Left kidney (tissue), 2 donors: ENCODE data around the gene FLACC1. TPM values are rescaled to one million over a fixed set of nuclear protein-coding genes. Genes with fewer than 3 reads are reported as not detected.

Experiments
- DNase-seq: peaks from one replicate; pipeline ENCODE4 v3.0.0-alpha.2; 2013
- polyA plus RNA-seq: library from polyadenylated mRNA; unstranded; fragments of 120-200 nt; gene quantifications from one replicate; pipeline ENCODE4 v1.2.1, GENCODE V29; 2013; ENCODE audit not compliant: insufficient read length

The FLACC1 gene
- polyA plus RNA-seq, 1 donor, result 3.1 TPM

DNA sequence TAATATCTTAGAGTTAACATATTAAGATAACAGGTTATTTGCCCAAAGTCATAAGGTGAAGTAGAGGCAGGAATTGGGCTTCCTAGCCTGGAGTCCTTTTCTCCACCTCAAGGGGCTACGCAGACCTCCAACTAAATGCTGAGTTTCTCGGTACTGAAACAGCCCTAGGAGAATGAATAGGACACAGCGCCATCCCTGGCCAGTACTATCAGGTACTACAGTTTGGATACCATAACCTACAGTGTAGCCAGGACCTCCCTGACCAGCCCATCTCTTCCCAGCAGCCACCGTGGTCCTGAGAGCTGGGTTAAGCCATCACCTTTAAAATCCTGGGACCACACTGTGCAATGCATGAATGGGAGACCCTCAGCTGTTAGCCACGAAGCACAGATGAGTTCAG, 81.2 kb downstream of the FLACC1 start:
- no peak for DNase-seq

DNA sequence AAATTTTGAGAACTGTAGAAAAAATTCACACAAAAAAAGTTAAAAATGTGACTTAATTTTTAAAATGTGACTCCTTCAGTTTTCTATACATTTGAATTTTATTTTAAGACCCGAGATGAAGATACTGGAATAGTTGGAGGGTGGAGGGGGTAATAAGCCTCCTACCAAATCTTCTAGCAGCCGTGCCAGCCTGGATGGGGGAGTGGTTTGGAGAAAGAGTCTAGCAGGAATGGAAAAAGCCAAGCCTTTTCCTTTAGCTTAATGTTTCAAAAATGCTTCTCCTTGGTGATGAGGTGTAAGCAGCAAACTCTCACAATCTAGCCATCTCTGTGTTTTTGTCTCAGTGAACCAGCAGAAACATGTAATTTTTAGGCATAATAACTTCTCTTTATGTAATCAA, 82.1 kb downstream of the FLACC1 start:
- DNase-seq, result no peak

DNA sequence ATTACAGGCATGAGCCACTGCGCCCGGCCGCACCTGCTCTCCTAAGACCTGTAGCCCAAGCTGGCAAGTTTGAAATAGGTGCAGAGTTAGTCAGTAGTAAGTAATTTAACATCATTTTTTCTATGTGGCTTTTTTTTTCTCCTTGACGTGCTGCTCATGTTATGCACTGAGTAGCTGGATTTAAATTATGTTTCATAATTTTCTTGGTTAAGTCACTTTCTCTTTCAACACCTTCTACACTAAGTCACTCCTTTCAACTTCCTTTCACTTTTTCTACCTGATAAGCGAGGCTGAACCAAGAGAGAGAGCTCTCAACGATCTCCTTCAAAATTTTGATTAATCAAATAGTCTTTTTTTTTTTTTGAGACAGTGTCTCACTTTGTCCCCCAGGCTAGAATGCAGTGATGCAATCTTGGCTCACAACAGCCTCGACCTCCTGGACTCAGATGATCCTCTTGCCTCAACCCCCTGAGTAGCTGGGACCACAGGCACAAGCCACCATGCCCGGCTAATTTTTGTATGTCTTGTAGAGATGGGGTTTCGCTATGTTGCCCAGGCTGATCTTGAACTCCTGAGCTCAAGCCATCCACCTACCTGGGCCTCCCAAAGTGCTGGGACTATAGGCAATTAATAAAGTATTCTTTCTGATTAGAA, 83.7 kb downstream of the FLACC1 start:
- DNase-seq, result no peak

DNA sequence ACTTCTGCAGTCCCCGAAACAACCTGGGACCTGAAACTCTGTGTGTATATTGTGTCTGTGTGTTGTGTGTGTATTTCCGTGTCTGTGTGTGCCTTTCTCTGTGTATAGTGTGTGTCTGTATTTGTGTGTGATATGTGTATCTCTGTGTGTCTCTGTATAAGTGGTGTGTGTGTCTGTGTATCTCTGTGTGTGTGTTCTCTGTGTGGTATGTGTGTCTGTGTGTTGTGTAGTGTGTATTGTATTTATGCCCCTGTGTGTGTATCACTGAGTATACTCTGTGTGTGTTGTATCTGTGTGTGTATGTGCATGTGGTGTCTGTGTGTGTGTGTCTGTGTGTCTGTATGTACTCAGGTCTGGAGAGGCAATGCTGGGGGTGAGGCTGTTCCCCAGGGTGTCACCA, 85.2 kb downstream of the FLACC1 start:
- no peak for DNase-seq

DNA sequence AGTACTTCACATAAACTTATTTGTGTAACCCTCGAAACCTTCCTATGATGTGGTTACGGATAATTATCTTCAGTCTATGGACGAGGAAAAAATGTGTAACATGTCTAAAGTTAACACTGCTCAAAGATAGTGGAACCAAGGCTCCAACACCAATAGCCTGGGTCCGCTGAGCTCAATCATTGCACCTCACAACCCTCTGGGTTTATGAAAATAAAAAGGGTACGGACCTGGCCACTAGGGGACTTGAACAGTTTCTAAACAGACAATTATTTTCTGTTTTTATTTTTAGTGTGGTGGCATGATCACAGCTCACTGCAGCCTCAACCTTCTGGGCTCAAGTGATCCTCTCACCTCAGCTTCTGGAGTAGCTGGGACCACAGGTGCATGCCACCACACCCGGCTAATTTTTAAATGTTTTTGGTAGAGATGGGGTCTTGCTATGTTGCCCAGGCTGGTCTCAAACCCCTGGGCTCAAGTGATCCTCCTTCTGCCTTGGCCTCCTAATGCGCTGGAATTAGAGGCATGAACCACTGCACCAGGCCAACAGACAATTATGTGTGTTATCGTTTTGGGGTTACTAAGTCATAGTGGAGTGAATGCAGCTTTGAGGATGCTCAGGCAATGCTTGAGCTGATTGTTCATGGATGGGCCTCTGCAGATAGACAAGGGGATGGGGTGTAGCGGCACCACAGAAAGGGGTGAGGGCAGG, 86.7 kb downstream of the FLACC1 start:
- DNase-seq, result no peak

DNA sequence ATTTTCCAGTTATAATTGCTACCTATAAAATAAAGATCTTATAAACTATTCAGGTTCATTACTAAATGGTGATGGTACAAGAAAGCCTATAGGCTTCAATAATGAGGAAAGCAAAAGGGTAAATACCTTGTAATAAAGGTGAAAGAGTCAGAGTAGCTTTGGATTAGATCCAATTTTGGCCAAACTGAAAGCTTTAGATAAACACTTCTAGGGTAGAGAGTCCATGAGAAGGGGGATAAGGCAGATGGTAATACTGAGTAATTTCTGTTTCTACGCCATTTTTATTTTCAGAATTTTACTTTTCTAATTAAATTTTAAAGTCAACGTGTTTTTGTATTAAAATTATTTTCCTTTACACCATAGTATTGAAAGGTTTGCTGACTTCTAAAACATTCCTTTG, 87.4 kb downstream of the FLACC1 start:
- DNase-seq, result no peak

DNA sequence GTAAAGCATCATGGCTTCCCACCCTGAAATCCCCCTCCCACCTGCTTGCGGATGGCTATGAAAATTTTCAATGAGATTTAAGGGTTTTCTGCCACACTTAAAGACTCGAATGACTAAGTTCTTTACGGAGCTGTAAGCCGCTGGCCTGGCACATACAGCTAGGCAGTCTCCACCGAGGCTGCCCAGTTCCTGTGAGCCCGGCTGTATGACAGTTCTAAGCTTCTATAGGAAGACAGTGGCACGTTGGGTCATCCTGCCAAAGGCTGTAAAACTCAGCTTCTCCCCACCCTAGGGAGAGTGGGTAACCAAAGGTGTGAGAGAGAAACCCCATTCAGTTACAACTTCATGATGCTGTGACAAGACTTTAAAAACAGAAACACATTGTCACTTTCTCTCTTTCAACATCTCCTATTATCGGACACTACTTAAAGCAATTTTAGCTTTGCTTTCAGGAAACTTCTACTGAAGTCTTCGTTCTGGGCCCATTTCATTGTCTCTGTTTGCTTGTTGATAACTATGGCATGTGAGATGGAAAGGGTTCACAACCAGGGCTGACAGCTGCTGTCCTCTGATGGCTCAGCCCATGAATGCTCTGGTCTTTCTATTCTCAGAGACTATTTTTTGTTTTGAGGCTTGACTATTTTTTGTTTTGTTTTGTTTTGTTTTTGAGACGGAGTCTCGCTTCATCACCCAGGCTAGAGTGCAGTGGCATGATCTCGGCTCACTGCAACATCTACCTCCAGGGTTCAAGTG, 89.7 kb downstream of the FLACC1 start:
- no peak for DNase-seq

DNA sequence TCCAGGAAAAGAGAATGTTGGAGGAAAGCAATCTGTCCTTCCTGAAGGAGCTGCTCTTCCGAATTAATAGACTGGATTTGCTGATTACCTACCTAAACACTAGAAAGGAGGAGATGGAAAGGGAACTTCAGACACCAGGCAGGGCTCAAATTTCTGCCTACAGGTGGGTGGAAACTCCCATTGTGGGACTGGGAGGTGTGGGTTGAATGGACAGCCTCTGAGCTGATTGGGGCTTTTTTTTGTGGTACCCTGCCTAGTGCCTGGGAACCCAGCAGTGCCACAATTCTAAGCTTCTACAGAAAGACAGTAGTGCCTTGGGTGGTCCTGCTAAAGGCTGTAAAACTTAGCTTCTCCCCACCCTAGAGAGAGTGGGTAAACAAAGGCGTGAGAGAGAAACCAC, 90.5 kb downstream of the FLACC1 start:
- no peak for DNase-seq

DNA sequence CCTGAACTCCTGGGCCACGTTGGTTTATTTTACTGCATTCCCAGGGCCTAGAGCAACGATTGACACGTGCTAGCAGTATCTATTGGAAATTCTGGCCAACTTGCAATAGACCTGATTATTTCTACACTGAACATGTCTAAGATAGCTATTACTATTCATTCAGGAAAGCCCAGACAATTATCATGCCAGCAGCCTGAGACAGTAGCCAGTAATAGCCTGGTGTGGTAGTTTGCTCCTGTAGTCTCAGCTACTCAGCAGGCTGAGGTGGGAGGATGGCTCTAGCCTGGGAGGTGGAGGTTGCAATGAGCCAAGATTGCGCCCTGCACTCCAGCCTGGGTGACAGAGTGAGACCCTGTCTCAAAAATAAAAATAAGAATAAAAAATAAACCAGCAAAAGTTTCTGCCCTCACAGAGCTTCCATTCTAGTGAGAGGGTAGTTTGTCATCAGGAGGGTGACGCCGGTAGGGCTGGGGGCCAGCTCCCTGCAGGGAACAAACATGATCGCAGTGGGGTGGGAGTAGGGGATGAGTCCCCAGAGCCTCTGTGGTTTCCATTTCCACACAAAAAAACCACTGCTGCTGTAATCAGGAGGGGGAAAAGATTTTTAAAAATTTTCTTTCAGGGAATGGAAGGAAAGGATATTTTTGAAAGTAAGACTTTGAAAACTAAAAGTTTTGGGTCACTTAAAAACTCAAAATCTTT, 92.5 kb downstream of the FLACC1 start:
- DNase-seq, result no peak

DNA sequence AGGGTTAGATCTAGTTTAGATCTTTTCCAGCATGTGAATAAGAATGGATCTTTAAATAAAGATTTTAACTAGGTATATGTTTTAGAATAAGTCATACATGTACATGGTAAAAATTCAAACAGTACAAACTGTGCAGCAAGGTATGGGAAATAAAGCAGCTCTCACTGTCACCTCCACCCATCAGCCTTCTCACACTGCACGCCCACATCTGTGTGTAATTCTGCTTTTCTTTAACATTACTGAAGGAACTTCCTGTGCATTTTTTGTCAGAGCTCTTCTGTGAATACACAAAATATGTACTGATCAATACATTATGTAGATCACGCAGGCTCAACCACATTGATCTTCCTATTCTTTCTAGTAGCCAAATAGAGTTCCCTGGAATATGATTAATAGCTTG, 93.4 kb downstream of the FLACC1 start:
- no peak for DNase-seq

DNA sequence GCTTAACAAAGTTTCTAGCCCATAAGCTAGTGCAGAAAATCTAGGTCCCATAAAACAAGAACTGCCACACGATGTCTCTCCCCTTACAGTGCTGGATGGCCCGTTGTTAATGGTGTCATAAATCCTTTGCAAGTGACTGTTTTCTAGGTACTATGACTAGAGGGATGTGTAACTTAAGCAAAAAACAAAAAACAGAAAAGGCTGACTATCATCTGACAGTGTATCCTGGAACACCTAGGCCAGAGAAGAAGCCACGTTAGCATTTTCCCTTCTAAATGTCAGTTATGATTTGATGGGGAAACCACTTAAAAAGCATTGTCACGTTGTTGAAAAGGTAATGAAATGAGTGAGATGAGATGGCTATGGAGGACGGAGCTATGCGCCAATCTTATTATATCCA, 94.4 kb downstream of the FLACC1 start:
- peak; percentile 42 for DNase-seq

DNA sequence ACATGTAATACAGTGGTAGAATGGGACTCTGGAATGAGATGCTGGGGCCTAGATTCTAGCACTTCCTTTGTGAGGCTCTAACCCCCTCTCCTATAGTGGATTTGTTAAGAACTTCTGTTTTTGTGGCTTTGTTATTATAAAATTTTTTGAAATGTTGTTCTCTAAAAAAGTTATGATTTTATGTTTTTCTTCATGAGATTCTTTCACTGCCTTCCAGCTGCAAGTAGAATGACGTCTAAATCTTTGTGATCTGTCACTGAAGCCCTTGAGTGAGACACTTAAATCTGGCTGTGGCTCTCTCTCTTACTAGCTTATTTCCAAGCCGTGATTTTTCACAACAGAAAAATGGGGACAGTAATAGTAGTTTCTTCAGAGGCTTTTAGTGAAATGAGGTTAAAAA, 95.2 kb downstream of the FLACC1 start:
- DNase-seq, result no peak

DNA sequence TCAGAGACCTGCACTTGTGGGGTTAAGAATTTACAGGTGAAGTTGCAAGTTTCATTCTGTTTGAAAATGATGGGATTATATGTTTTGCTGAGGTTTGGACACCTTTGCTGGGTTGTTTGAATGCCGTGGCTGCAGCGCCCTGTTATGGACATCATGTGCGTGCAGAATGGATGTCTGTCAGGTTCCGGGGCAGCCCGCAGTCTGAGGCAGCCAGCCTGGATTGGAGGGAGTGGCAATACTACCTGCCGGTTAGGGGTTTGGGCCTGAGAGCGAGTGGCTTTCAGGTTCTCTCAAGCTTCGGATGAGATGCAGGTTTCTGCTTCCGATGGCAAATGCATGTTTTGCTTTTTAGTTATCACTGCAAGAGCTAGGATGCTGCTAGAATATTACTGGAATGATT, 95.7 kb downstream of the FLACC1 start:
- DNase-seq, result no peak

DNA sequence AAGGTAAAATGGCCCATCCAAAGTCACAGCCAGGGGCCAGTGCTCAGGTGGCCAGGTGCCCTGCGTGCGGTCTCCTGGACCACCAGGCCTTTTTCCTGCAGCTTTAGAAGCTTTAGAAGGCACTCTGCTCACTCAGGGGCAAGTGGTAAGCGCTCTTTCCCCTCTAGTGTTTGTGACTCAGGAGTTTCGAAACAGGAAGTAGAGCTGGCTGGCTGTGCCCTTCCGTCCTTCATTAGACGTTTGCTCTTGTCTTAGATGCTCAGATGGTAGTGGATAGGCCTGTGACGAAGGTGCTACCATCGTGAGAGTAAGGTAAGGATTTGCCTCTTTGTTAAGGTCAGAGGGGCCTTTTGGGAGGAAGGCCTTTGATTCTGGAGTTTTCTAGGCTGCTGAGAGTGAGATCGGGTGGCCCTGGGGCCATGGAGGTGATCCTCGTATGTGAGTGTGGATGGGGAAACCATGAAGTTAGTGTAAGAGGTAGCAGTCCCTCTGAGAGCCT, 96.8 kb downstream of the FLACC1 start, which contains the start of gene CASP8:
Gene CASP8, plus strand, starts transcription at position 235 of the 499 bp plus-strand sequence. CDS start 5,951 bp downstream, outside the sequence.
- no peak for DNase-seq

DNA sequence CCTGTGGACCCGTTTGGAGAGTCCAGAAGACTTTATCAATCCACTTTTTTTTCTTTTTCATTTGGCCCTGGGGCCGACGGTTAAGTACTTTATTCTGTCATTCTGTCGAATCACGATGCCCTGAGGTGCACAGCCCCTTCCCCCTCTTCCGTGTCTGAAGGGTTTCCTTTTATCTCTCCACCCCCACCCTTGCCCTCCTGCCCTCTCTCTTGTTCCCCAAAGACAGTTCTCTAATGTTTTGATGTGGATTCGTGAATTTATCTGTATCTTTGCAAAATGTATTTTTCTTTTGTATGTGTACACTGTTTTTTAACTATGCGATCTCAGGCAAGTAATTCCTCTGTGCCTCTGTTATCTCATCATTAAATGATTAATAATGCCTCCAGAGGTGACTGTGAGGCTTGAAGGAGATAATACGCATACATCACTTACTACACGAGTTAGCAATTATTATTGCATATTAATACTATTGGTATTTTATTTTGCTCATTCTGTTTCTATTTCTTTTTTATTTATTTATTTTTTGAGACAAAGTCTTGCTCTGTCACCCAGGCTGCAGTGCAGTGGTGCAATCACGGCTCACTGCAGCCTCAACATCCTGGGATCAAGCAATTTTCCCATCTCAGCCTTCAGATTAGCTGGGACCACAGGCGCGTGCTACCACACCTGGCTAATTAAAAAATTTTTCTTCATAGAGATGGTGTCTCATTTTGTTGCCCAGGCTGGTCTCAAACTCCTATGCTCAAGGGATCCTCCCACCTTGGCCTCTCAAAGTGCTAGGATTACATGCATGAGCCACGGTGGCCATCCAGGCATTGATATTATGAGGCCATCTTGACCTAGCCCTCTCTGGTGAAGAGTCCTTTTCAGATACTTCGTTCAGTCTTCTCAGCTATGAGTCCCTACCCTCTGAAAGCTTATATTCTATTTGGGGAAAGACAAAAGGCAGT, 98.2 kb downstream of the FLACC1 start:
- DNase-seq, result no peak

DNA sequence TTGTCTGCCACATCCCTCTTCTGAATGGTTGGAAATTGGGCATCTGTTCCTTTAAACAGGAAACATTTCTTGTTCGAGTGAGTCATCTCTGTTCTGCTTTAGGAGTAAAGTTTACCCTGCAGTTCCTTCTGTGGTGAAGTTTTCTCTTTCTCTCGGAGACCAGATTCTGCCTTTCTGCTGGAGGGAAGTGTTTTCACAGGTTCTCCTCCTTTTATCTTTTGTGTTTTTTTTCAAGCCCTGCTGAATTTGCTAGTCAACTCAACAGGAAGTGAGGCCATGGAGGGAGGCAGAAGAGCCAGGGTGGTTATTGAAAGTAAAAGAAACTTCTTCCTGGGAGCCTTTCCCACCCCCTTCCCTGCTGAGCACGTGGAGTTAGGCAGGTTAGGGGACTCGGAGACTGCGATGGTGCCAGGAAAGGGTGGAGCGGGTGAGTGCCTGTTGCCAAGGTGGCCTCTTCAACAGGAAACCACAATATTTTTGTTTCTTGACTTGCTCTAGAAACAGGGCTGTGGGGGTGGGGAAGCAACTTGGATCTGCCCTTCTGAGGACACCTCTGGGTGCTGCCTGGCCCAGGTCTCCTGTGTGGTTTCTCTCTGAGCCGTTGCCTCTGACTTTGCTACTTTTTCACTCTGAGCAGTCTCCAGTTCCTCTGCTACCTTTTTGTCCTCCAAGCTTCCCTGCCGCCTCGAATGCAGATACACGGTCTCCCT, 99.0 kb downstream of the FLACC1 start:
- peak; percentile 62 for DNase-seq

DNA sequence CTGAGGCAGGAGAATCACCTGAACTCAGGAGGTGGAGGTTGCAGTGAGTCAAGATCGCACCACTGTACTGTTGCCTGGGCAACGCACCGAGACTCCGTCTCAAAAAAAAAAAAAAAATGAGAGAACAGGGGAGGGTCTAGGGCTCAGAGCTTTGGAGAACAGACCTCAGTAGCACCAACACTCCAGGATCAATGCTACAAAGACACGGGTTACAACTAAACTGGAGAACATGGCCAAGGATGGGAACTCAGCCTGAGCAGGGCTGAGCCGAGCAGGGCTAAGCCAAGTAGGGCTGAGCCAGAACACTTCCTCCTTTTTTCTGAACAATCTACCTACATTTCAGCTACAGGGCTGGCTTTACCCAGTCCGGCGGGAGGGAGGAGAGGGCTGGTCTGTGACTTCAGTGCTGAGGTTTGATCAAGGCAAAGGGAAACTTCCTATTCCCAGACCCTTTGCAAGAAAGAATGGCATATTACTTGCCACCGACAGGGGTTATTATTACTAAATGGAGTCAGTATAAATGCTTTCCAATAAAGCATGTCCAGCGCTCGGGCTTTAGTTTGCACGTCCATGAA, 99.7 kb downstream of the FLACC1 start:
- DNase-seq, result no peak

DNA sequence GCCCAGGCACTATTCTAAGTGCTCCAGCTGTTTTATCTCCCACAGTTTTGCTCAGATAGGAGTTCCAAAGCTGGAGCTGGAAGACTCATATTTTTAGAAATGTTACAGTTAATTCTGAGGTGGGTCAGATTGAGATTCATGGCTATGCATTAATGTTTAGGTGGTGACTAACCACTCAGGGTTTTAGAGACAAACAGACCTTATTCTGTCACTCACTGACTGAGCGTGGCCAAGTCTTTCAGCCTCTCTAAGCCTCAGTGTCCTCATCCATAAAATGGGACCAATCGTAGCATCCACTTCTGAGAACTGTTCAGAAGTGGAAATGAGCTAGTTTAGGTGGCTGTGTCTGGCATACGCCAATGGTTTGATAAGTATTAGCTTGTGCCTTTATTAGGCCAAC, 101.1 kb downstream of the FLACC1 start:
- DNase-seq, result no peak

DNA sequence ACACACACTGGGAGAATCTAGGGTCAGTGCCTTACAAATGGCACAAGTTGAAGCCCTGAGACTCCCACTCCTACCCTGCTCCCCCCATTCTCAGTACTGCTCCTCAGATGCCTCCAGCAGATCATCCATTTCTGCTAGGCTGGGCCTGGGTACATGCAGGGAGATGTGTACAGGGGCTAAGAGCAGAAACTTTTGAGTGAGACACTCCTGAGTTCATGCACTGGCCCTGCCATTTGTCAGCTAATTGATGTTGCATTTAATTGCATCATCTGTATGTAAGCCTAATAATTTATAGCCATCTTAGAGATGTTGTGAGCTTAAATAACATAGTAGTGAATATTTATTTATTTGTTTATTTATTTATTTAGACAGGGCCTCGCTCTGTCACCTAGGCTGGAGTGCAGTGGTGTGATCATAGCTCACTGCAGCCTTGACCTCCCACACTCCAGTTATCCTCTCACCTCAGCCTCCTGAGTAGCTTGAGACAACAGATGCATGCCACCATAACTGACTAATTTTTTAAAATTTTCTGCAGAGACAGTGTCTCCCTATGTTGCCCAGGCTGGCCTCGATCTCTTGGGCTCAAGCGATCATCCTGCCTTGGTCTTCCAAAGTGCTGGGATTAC, 101.6 kb downstream of the FLACC1 start:
- DNase-seq, result no peak
